ENCODE measurements around the gene WASF2. TPM values are rescaled to one million over a fixed set of nuclear protein-coding genes. Genes with fewer than 3 reads are reported as not detected.

WASF2 gene
- polyA plus RNA-seq, 1 donor from 2014 or later: 2.5 TPM

DNA sequence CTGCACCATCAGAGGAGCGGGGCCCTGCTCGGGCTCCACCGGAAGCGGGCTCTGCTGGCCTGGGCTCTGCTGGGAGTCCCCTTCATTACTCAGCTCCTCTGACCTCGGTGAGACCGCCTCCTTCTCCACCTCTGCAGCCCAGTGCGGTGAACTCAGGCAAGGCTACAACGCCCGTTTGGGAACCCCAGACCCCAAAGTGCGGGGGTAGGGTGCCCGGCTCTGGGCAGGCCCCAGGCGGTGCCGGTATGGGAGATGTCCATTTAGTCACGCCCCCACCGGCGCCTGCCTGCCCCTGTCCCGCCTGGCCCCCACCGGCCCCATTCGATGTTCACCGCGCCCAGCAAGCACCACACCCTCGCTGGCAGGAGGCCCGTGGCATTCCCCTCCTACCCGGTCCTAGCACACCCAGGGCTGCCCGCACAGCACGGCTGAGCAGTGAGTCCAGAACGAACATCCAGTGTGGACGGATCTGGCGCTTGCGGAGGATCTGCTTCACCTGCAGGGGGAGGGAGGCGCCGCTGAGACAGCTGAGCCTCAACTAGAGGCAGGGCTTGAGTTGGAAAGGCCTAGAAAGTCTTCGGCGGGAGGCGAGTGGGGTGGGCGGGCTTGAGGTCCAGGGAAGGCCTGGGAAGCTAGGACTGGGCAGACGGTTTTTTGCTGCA lies 133.2 kb downstream of the WASF2 start:
- TF ChIP-seq, protein P1, sequence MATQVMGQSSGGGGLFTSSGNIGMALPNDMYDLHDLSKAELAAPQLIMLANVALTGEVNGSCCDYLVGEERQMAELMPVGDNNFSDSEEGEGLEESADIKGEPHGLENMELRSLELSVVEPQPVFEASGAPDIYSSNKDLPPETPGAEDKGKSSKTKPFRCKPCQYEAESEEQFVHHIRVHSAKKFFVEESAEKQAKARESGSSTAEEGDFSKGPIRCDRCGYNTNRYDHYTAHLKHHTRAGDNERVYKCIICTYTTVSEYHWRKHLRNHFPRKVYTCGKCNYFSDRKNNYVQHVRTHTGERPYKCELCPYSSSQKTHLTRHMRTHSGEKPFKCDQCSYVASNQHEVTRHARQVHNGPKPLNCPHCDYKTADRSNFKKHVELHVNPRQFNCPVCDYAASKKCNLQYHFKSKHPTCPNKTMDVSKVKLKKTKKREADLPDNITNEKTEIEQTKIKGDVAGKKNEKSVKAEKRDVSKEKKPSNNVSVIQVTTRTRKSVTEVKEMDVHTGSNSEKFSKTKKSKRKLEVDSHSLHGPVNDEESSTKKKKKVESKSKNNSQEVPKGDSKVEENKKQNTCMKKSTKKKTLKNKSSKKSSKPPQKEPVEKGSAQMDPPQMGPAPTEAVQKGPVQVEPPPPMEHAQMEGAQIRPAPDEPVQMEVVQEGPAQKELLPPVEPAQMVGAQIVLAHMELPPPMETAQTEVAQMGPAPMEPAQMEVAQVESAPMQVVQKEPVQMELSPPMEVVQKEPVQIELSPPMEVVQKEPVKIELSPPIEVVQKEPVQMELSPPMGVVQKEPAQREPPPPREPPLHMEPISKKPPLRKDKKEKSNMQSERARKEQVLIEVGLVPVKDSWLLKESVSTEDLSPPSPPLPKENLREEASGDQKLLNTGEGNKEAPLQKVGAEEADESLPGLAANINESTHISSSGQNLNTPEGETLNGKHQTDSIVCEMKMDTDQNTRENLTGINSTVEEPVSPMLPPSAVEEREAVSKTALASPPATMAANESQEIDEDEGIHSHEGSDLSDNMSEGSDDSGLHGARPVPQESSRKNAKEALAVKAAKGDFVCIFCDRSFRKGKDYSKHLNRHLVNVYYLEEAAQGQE (IDR thresholded peaks at IDR 0.05; ENCODE audit: borderline replicate concordance): no peak
- no peak for TF ChIP-seq SMC3 (conservative IDR thresholded peaks at IDR 0.05; ENCODE audit: poor library complexity)
- no peak for TF ChIP-seq RAD21 (conservative IDR thresholded peaks at IDR 0.05)
- no peak for TF ChIP-seq EZH2 (IDR thresholded peaks at IDR 0.05; ENCODE audit: borderline replicate concordance, insufficient read depth, low read length, poor library complexity, severe bottlenecking)
- TF ChIP-seq, protein P2, sequence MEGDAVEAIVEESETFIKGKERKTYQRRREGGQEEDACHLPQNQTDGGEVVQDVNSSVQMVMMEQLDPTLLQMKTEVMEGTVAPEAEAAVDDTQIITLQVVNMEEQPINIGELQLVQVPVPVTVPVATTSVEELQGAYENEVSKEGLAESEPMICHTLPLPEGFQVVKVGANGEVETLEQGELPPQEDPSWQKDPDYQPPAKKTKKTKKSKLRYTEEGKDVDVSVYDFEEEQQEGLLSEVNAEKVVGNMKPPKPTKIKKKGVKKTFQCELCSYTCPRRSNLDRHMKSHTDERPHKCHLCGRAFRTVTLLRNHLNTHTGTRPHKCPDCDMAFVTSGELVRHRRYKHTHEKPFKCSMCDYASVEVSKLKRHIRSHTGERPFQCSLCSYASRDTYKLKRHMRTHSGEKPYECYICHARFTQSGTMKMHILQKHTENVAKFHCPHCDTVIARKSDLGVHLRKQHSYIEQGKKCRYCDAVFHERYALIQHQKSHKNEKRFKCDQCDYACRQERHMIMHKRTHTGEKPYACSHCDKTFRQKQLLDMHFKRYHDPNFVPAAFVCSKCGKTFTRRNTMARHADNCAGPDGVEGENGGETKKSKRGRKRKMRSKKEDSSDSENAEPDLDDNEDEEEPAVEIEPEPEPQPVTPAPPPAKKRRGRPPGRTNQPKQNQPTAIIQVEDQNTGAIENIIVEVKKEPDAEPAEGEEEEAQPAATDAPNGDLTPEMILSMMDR (IDR thresholded peaks at IDR 0.05; ENCODE audit: poor library complexity, severe bottlenecking): no peak
- TF ChIP-seq EP300 (conservative IDR thresholded peaks at IDR 0.05; ENCODE audit: poor library complexity, severe bottlenecking): no peak
- no peak for TF ChIP-seq POLR2AphosphoS5 (IDR thresholded peaks at IDR 0.05)
- TF ChIP-seq MXI1 (conservative IDR thresholded peaks at IDR 0.05; ENCODE audit: poor library complexity, severe bottlenecking): no peak
- no peak for TF ChIP-seq TAF1 (IDR thresholded peaks at IDR 0.05; ENCODE audit: low read depth)
- Histone ChIP-seq H3K4me2 (ENCODE audit: low read length) (no peak overlapping the region), H3K79me2 (replicated peaks; ENCODE audit: insufficient read depth, low read length) (no peaks in the 10 kb centered on the region), H3K36me3 (ENCODE audit: insufficient read depth, low read length) (no peaks in the 10 kb centered on the region), H3F3A (ENCODE audit: insufficient read depth, low read length, poor library complexity, severe bottlenecking) (no peaks in the 10 kb centered on the region), H3K27me3 (ENCODE audit: insufficient read depth, low read depth, low read length) (peaks cover 24% of the 10 kb centered on the region), H3K27ac (ENCODE audit: low read length) (no peak overlapping the region), H3K9me3 (ENCODE audit: low read length) (no peaks in the 10 kb centered on the region), H3K4me3 (ENCODE audit: low read length) (no peak overlapping the region), H3K9ac (ENCODE audit: low read length) (no peak overlapping the region), H4K20me1 (ENCODE audit: insufficient read depth) (no peaks in the 10 kb centered on the region), H2AFZ (ENCODE audit: low read depth, low read length) (no peak overlapping the region), H3K9me2 (ENCODE audit: insufficient read depth, low read length) (no peaks in the 10 kb centered on the region)

- Histone ChIP-seq H3K9me3 (ENCODE audit: low read length) (no peaks in the 10 kb centered on the region), H3K27me3 (ENCODE audit: insufficient read depth, low read depth, low read length) (peaks cover 29% of the 10 kb centered on the region), H3K79me2 (replicated peaks; ENCODE audit: insufficient read depth, low read length) (no peaks in the 10 kb centered on the region), H3K9me2 (ENCODE audit: insufficient read depth, low read length) (no peaks in the 10 kb centered on the region), H3K27ac (ENCODE audit: low read length) (no peak overlapping the region), H4K20me1 (ENCODE audit: insufficient read depth) (no peaks in the 10 kb centered on the region), H3K4me2 (ENCODE audit: low read length) (no peak overlapping the region), H2AFZ (ENCODE audit: low read depth, low read length) (no peak overlapping the region), H3K4me3 (ENCODE audit: low read length) (no peak overlapping the region), H3F3A (ENCODE audit: insufficient read depth, low read length, poor library complexity, severe bottlenecking) (no peaks in the 10 kb centered on the region), H3K36me3 (ENCODE audit: insufficient read depth, low read length) (no peaks in the 10 kb centered on the region), H3K9ac (ENCODE audit: low read length) (no peak overlapping the region)
- TF ChIP-seq EP300 (conservative IDR thresholded peaks at IDR 0.05; ENCODE audit: poor library complexity, severe bottlenecking) (no peak), TAF1 (IDR thresholded peaks at IDR 0.05; ENCODE audit: low read depth) (no peak), EZH2 (IDR thresholded peaks at IDR 0.05; ENCODE audit: borderline replicate concordance, insufficient read depth, low read length, poor library complexity, severe bottlenecking) (no peak)
- TF ChIP-seq, protein P1 (IDR thresholded peaks at IDR 0.05; ENCODE audit: borderline replicate concordance): no peak
Measured at GRCh38 chr1:27356277-27356618, 133.7 kb downstream of the WASF2 start.
